GM10266 (cell line): ENCODE results near the gene DCUN1D1.

ENCODE experiments used
- DNase-seq: peaks from one replicate; pipeline ENCODE4 v3.0.0; 2012; ENCODE audit errors: extremely low spot score
- CTCF ChIP-seq: IDR thresholded peaks from 2 replicates; pipeline ENCODE4 v1.5.1; 2012; ENCODE audit warnings: mild to moderate bottlenecking, low read depth; ENCODE audit not compliant: control insufficient read depth, insufficient read depth; ENCODE audit errors: missing control alignments

The DCUN1D1 gene

GRCh38 chr3:182896553-182896952, 83.8 kb downstream of the DCUN1D1 start:
- DNase-seq: no peak
- TF ChIP-seq CTCF: no peak

GRCh38 chr3:182895513-182896112, 84.7 kb downstream of the DCUN1D1 start:
- no peak for TF ChIP-seq CTCF
- DNase-seq: no peak

GRCh38 chr3:182892226-182892625, 88.1 kb downstream of the DCUN1D1 start:
- no peak for DNase-seq
- TF ChIP-seq CTCF: no peak

GRCh38 chr3:182891364-182891763, 89.0 kb downstream of the DCUN1D1 start:
- no peak for TF ChIP-seq CTCF
- no peak for DNase-seq

GRCh38 chr3:182889948-182890629, 90.2 kb downstream of the DCUN1D1 start:
- DNase-seq: no peak
- no peak for TF ChIP-seq CTCF
